ENCODE data around the gene KLHDC3.

KLHDC3 gene

GRCh38 chr6:43007126-43007525 is 6.9 kb upstream of the KLHDC3 start:
- no peaks in the 10 kb centered on the region for H3K9me3 ChIP-seq (ENCODE audit: severe bottlenecking)
- TF ChIP-seq, protein P1, sequence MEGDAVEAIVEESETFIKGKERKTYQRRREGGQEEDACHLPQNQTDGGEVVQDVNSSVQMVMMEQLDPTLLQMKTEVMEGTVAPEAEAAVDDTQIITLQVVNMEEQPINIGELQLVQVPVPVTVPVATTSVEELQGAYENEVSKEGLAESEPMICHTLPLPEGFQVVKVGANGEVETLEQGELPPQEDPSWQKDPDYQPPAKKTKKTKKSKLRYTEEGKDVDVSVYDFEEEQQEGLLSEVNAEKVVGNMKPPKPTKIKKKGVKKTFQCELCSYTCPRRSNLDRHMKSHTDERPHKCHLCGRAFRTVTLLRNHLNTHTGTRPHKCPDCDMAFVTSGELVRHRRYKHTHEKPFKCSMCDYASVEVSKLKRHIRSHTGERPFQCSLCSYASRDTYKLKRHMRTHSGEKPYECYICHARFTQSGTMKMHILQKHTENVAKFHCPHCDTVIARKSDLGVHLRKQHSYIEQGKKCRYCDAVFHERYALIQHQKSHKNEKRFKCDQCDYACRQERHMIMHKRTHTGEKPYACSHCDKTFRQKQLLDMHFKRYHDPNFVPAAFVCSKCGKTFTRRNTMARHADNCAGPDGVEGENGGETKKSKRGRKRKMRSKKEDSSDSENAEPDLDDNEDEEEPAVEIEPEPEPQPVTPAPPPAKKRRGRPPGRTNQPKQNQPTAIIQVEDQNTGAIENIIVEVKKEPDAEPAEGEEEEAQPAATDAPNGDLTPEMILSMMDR (IDR thresholded peaks at IDR 0.05; ENCODE audit: low read depth, low read length), result no peak
- no peaks in the 10 kb centered on the region for H3K27me3 ChIP-seq (ENCODE audit: insufficient read depth, low read depth, severe bottlenecking)
- no peak for DNase-seq
- H3K36me3 ChIP-seq, result peaks cover 79% of the 10 kb centered on the region
- no peak overlapping the region for H3K4me3 ChIP-seq (ENCODE audit: low read depth, low read length)
- no peak overlapping the region for H3K27ac ChIP-seq

DNA sequence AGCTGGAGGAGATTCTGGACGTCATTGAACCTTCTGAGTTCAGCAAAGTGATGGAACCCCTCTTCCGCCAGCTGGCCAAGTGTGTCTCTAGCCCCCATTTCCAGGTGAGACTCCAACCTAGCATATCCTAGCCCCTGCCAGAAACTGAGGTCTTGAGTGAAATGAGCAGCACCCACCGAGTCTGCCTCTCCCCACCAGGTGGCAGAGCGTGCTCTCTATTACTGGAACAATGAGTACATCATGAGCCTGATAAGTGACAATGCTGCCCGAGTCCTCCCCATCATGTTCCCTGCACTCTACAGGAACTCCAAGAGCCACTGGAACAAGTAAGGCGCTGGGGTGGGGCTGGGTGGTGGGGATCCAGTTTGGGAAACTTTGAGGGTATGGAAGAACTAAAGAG is 4.9 kb upstream of the KLHDC3 start:
- Histone ChIP-seq H3K4me3 (ENCODE audit: low read depth, low read length) (no peak overlapping the region), H3K27ac (no peak overlapping the region), H3K27me3 (ENCODE audit: insufficient read depth, low read depth, severe bottlenecking) (no peaks in the 10 kb centered on the region), H3K36me3 (peaks cover 80% of the 10 kb centered on the region), H3K9me3 (ENCODE audit: severe bottlenecking) (no peaks in the 10 kb centered on the region)
- TF ChIP-seq, protein P1 (IDR thresholded peaks at IDR 0.05; ENCODE audit: low read depth, low read length), result peak; percentile 91
- DNase-seq, result peak; percentile 81

DNA sequence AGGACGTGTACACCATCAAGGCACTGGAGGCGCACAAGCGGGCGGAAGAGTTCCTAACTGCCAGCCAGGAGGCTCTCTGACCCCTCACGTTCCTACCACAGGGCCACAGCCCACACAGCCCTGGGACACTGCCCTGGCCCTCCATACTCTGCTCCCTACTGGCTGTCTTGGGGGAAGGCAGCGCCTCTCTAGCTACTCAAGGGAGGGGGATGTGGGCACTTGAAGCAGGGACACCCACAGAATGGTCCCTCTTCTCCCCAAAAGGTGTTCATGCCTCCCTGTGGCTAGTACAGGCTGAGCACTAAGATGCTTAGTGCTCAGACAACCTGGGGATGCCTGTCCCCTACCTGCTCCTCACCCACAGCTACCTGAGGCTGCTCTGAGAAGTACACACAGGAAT is 2.8 kb upstream of the KLHDC3 start:
- Histone ChIP-seq H3K27ac (no peak overlapping the region), H3K9me3 (ENCODE audit: severe bottlenecking) (no peaks in the 10 kb centered on the region), H3K27me3 (ENCODE audit: insufficient read depth, low read depth, severe bottlenecking) (no peaks in the 10 kb centered on the region), H3K36me3 (peaks cover 72% of the 10 kb centered on the region), H3K4me3 (ENCODE audit: low read depth, low read length) (no peak overlapping the region)
- DNase-seq, result peak; percentile 45
- TF ChIP-seq, protein P1 (IDR thresholded peaks at IDR 0.05; ENCODE audit: low read depth, low read length), result peak; percentile 55

GRCh38 chr6:43012364-43012763 is 1.7 kb upstream of the KLHDC3 start:
- Histone ChIP-seq H3K9me3 (ENCODE audit: severe bottlenecking) (no peaks in the 10 kb centered on the region), H3K4me3 (ENCODE audit: low read depth, low read length) (peak overlapping the region; percentile 73; the same call in 1 of the 2 replicates), H3K27me3 (ENCODE audit: insufficient read depth, low read depth, severe bottlenecking) (no peaks in the 10 kb centered on the region), H3K27ac (no peak overlapping the region; the same call in 1 of the 2 replicates), H3K36me3 (peaks cover 72% of the 10 kb centered on the region)
- TF ChIP-seq, protein P1 (IDR thresholded peaks at IDR 0.05; ENCODE audit: low read depth, low read length), result no peak
- no peak for DNase-seq

GRCh38 chr6:43013097-43013842 is 779 bp upstream of the KLHDC3 start:
- no peak for DNase-seq
- Histone ChIP-seq H3K9me3 (ENCODE audit: severe bottlenecking) (no peaks in the 10 kb centered on the region), H3K4me3 (ENCODE audit: low read depth, low read length) (peak overlapping the region; percentile 73), H3K27me3 (ENCODE audit: insufficient read depth, low read depth, severe bottlenecking) (no peaks in the 10 kb centered on the region), H3K36me3 (peaks cover 72% of the 10 kb centered on the region), H3K27ac (peak overlapping the region; percentile 74)
- TF ChIP-seq, protein P1 (IDR thresholded peaks at IDR 0.05; ENCODE audit: low read depth, low read length), result no peak

Data from WERI-Rb-1 (cell line).